Epithelial cell of esophagus (primary cell): ENCODE results near the gene FMNL2.

ENCODE experiments used
- DNase-seq: peaks from one replicate; pipeline ENCODE4 v3.0.0; 2010; ENCODE audit warnings: low read depth
- H3K4me3 ChIP-seq: 2 replicates; pipeline ENCODE4 v1.5.1; 2011; ENCODE audit warnings: mild to moderate bottlenecking, low read length, control low read depth
- TF ChIP-seq, protein P1 (sequence below): IDR thresholded peaks from 2 replicates; pipeline ENCODE4 v1.5.1; 2011; ENCODE audit warnings: low read depth, mild to moderate bottlenecking, low read length, control low read depth, inconsistent platforms; ENCODE audit not compliant: insufficient read depth; ENCODE audit errors: missing control alignments

The FMNL2 gene

DNA sequence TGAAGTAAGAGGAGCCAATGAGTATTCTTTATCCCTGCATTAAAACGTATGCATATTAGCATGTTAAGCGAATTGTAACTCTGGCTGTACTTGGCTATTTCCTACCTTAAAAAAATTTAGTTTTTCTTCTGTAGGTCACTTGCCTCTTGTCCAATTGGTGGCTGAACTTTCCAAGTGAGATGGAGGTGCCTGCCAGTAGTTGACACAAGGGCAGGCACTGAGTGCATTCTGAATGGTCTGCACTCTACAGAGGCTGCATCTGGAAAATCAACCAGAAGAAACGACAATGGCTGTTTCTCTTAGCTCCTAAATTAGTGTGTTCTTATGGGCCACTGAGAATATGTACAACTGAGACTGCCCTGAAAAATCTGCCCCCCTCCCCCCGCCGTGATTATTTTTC lies 221.5 kb downstream of the FMNL2 start:
- DNase-seq, result no peak
- TF ChIP-seq, protein P1, sequence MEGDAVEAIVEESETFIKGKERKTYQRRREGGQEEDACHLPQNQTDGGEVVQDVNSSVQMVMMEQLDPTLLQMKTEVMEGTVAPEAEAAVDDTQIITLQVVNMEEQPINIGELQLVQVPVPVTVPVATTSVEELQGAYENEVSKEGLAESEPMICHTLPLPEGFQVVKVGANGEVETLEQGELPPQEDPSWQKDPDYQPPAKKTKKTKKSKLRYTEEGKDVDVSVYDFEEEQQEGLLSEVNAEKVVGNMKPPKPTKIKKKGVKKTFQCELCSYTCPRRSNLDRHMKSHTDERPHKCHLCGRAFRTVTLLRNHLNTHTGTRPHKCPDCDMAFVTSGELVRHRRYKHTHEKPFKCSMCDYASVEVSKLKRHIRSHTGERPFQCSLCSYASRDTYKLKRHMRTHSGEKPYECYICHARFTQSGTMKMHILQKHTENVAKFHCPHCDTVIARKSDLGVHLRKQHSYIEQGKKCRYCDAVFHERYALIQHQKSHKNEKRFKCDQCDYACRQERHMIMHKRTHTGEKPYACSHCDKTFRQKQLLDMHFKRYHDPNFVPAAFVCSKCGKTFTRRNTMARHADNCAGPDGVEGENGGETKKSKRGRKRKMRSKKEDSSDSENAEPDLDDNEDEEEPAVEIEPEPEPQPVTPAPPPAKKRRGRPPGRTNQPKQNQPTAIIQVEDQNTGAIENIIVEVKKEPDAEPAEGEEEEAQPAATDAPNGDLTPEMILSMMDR, result no peak

DNA sequence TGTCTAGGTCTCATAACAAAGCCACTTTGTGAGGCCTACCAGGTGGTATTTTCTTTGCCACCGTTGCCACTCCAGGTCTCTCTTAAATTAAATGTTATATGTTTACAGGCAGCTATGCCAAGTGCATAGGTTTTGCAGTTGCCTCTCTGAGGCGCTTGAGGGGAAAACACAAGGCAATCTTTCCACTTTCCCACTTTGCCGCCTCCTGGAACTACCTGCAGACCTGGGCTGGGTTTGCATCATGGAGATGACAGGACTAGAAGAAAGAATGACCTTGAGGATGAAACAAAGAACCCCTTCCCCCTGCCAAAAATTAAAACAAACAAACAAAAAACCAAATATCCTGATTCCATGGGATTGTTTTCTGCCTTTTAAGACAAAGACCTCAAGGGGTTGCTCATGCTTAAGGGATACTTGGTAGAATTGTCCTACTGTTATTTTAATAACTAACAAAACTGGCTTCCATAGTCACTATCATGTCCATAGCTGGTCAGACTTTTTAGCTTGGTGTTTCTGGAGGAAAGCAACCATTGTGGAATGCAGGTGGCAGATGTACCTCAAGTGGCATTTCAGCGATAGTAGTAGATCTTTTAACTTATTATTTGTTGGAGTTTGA lies 222.4 kb downstream of the FMNL2 start:
- no peak overlapping the region for H3K4me3 ChIP-seq
- no peak for DNase-seq
- TF ChIP-seq, protein P1, result no peak

More for the DNA sequence above, 221.5 kb downstream of the FMNL2 start:
- no peak overlapping the region for H3K4me3 ChIP-seq

DNA sequence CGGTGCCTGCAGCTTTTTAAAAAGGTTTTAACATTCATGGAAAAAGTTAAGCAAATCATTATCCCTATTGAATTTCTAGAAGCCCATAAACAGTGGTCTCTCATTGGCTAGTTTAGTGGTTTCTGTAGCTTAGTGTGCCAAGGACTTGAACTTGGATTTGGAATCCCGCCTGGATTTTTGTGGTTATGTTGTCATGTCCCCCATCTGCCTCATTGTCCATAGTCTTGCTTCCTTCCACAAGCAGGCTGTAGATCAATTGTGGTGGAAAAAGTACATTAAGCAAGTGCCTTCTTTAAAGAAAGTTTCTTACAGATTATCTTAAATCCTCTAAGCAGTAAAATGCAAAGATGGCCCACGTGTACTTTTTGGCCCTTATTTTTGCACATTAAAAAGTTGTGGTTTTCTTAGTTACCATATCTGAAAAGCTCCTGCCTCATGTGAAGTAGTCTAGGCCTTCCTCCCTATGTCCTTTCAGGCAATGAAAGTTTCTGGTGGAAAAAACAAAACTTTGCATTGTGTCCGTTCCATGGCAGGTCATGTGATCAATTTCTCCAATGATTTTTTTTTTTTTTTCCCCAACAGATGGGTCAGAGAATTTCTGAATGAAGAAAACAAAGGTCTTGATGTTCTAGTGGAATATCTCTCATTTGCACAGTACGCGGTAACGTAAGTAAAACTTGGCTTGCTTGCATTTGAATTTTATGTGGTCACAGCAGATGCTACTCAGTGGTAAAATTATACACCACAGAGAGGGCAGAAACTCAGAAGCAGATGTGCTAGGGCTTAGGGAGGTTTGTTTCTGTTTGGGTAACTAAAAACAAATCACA lies 223.4 kb downstream of the FMNL2 start:
- H3K4me3 ChIP-seq, result no peak overlapping the region
- DNase-seq, result peak; percentile 28
- TF ChIP-seq, protein P1, result no peak

DNA sequence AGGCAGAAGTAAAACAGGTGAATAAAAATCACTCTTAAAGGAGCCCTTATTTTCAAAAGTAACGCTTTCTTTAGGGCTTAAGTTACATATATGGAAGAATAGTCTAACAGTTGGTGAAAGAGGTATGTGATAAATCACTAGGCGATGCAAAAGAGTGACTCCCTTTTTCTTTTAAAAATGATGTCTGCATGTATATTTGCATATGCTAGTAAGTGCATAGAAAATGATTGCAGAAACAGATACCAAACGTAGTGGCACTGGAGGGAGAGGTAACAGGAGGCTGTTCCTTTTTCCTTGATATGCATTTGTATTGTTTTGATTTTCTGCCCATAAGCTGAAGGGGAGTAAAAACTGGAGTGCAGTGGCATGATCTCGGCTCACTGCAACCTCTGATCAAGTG lies 224.0 kb downstream of the FMNL2 start:
- TF ChIP-seq, protein P1, result no peak
- DNase-seq, result no peak
- no peak overlapping the region for H3K4me3 ChIP-seq

DNA sequence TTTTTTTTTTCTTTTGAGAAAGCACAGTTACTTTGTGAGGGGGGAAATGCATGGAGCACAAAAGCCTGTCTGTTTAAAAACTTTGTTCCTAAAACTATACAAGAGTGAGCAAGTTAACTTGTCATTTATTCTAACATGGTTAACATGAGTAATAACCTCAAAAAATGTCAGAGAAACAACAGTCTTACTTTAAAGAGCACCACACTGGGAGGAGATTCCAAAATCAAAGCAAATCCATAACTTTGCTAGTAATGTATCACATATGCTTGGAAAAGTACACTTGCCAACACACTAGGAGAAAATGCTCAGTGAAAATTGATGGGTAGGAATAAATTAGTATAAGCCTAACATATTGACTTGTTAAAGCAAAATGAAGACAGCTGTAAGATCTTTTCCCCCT lies 225.2 kb downstream of the FMNL2 start:
- TF ChIP-seq, protein P1, result no peak
- H3K4me3 ChIP-seq, result no peak overlapping the region
- no peak for DNase-seq

DNA sequence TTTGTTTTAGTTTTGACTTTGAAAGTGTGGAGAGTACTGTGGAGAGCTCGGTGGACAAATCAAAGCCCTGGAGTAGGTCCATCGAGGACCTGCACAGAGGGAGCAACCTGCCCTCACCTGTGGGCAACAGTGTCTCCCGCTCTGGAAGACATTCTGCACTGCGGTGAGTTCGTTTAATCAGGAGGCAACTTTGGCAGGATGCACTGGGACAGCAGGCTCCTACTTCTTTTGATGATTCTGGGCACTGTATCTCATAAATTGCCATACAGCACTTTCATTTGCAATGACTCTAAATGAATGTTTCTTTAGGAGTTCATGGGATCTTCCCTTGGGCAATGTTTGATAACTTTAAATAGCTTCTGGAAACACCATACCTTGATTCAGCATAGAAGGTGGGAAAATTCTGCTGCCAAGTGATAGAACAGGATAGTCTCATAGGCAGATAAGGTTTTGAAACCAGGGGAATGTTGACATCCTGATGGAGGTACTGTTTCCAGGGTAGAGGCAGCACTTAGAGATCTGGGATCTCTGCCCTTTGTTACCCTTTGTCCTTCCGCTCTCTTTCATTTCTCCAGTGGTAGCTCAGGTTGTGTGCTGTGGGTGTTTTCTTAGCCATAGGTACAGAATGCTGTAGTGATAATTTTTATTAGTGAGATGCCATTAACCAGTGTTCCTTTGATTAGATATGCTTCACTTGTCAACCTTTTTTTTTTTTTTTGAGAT lies 226.1 kb downstream of the FMNL2 start:
- TF ChIP-seq, protein P1, result no peak
- no peak overlapping the region for H3K4me3 ChIP-seq
- DNase-seq, result no peak
